Gastrocnemius medialis (tissue), 4 donors: ENCODE results near the gene MAN1C1. TPM values are rescaled to one million over a fixed set of nuclear protein-coding genes. Genes with fewer than 3 reads are reported as not detected.

Experiments
- ATAC-seq, 2 donors: fragments of 150-250 bp; one replicate each; pipeline ENCODE4 v1.9.1; 2016
- DNase-seq, 2 donors: peaks; one replicate each; pipeline ENCODE4 v3.0.0-alpha.2; 2019
- H3K27ac ChIP-seq, 4 donors: fragments of 200-600 bp; sonication (generic); 1 replicate in 1 of 4; 2 replicates in 3 of 4; pipeline ENCODE4 v1.5.1; 2016 to 2018; ENCODE audit warnings: mild to moderate bottlenecking in 2 of 4, moderate library complexity in 1 of 4
- H3K27me3 ChIP-seq, 3 donors: fragments of 200-600 bp; sonication (generic) in 2 of 3; 1 replicate in 1 of 3; 2 replicates in 2 of 3; pipeline versions ENCODE4 v1.5.1 to v1.6.0; 2016 to 2019; ENCODE audit warnings: mild to moderate bottlenecking in 1 of 3, moderate library complexity in 1 of 3
- H3K36me3 ChIP-seq, 2 donors: fragments of 200-600 bp; sonication (generic) in 1 of 2; one replicate each; pipeline ENCODE4 v1.5.1; 2017 to 2018
- H3K4me1 ChIP-seq, 2 donors: fragments of 200-600 bp; sonication (generic) in 1 of 2; one replicate each; pipeline ENCODE4 v1.5.1; 2016 to 2017; ENCODE audit warnings: mild to moderate bottlenecking in 2 of 2
- H3K4me3 ChIP-seq, 4 donors: fragments of 200-600 bp; sonication (generic) in 3 of 4; 1 replicate in 1 of 4; 2 replicates in 3 of 4; pipeline ENCODE4 v1.5.1; 2016 to 2019; ENCODE audit warnings: mild to moderate bottlenecking in 2 of 4
- H3K9me3 ChIP-seq, 3 donors: fragments of 200-600 bp; sonication (generic) in 2 of 3; 1 replicate in 1 of 3; 2 replicates in 2 of 3; pipeline ENCODE4 v1.5.1; 2016 to 2019
- POLR2A ChIP-seq, 2 donors: fragments of 450-650 bp; IDR thresholded peaks; one replicate each; pipeline ENCODE4 v1.6.1; 2017; ENCODE audit warnings: antibody characterized with exemption in 2 of 2, mild to moderate bottlenecking in 2 of 2, moderate library complexity in 2 of 2
- in situ Hi-C, 4 donors: fragments of 200-750 bp; cut with MboI; loops; one replicate each; pipeline versions ENCODE4 v1.15.0 to v1.8.0; 2017; ENCODE audit warnings: low sequenced_read_pairs in 4 of 4
- intact Hi-C: fragments of 100-400 bp; cut with DNase I; formaldehyde crosslinking; loops from one replicate; pipeline ENCODE4 v1.15.1; 2023; ENCODE audit warnings: low total_unique reads
- total RNA-seq, 4 donors: library from RNA; depleted of rRNA; stranded (reverse); fragments of >200 nt; gene quantifications; one replicate each; pipeline versions ENCODE4 v1.1.0 to v1.2.3, GENCODE V29; 2016
- TF ChIP-seq, protein P1 (sequence below), 5 experiments: fragments of 450-650 bp in 3 of 5; fragments of 200-600 bp in 2 of 5; sonication (generic) in 2 of 5; IDR thresholded peaks in 4 of 5; conservative IDR thresholded peaks in 1 of 5; 1 replicate in 4 of 5; 2 replicates in 1 of 5; pipeline ENCODE4 v1.5.1; 2016 to 2019; ENCODE audit warnings: antibody characterized with exemption in 5 of 5, mild to moderate bottlenecking in 3 of 5, moderate library complexity in 3 of 5

The MAN1C1 gene
- total RNA-seq, 4 donors from 2014 or later = 2.0 to 4.4 (median 2.5) TPM

DNA sequence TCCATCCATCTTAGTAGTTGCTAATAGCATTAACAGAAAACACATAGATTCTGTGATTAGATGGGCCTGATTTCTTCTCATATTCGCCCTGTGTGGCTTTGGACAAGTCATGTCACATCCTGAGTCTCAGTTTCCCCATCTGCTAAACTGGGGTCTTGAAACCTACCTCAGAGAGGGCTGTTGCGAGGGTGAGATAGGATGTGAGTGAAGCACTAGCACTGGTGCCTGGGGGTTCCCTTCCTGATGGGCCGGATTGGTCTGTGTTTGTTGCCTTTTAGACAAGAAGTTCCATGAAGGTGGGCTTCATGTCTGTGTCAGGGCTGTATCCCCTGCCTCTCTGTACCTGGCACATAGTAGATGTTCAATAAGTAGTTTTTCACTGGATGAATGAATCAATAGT is 3.5 kb upstream of the MAN1C1 start:
- Histone ChIP-seq H3K36me3 (no peaks in the 10 kb centered on the region), H3K9me3 (no peaks in the 10 kb centered on the region), H3K4me1 (peaks cover 7 to 8% of the 10 kb centered on the region in 2 donors), H3K4me3 (no peak overlapping the region), H3K27ac (no peak overlapping the region), H3K27me3 (no peaks in the 10 kb centered on the region)
- ATAC-seq = no peak
- TF ChIP-seq POLR2A (IDR thresholded peaks at IDR 0.05) = no peak
- TF ChIP-seq, protein P1, sequence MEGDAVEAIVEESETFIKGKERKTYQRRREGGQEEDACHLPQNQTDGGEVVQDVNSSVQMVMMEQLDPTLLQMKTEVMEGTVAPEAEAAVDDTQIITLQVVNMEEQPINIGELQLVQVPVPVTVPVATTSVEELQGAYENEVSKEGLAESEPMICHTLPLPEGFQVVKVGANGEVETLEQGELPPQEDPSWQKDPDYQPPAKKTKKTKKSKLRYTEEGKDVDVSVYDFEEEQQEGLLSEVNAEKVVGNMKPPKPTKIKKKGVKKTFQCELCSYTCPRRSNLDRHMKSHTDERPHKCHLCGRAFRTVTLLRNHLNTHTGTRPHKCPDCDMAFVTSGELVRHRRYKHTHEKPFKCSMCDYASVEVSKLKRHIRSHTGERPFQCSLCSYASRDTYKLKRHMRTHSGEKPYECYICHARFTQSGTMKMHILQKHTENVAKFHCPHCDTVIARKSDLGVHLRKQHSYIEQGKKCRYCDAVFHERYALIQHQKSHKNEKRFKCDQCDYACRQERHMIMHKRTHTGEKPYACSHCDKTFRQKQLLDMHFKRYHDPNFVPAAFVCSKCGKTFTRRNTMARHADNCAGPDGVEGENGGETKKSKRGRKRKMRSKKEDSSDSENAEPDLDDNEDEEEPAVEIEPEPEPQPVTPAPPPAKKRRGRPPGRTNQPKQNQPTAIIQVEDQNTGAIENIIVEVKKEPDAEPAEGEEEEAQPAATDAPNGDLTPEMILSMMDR (IDR thresholded peaks at IDR 0.05 in 4 of 5, conservative IDR thresholded peaks at IDR 0.05 in 1 of 5) = no peak
- in situ Hi-C loops (loop anchor here (5.0 to 25.0 kb wide), 3 partner anchors 124 to 189 kb away; partner anchors contain the start of gene SELENON (in 1 of the 4)), intact Hi-C loops (no loop called here)
- DNase-seq = no peak

DNA sequence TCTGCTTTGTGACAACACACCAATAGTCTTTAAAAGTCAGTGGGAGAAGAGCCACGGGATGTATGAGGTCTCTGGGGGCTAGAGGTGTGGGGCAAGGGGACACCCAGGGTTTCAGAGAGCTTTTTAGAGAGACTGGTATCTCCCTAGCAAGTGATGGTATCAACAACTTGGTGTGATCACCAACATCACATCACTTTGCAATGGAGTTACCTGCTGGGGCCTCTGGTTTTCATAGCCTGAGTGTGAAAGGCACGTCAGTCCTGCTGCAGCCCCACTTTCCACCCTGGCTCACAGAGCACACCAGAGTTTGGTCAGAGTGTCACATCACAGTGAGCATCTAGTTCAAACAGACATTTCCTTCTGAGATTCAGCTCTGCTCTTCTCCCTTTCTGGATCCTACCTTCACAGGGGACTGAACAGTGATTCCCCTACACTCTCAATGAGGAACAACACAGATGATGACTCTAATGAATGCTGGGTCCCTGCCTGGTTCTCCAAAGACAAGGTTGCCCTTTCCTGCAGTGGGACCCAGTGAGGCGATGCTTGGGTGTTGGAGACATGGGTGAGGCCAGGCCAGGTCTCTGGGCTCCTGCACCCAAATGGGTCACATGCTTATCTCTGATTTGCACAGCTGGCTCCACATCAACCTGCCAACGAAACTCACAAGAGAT is 2.0 kb upstream of the MAN1C1 start:
- no peaks in the 10 kb centered on the region for H3K9me3 ChIP-seq
- no peak overlapping the region for H3K4me3 ChIP-seq
- H3K4me1 ChIP-seq = peaks cover 20 to 21% of the 10 kb centered on the region in 2 donors
- DNase-seq = no peak
- H3K36me3 ChIP-seq = no peaks in the 10 kb centered on the region
- no peak for ATAC-seq
- H3K27ac ChIP-seq = no peak overlapping the region
- in situ Hi-C loops (loop anchor here (5.0 to 25.0 kb wide), 3 partner anchors 123 to 188 kb away; partner anchors contain the start of gene SELENON (in 1 of the 4)), intact Hi-C loops (no loop called here)
- H3K27me3 ChIP-seq = no peaks in the 10 kb centered on the region
- TF ChIP-seq, protein P1 (IDR thresholded peaks at IDR 0.05 in 4 of 5, conservative IDR thresholded peaks at IDR 0.05 in 1 of 5) = no peak
- no peak for TF ChIP-seq POLR2A (IDR thresholded peaks at IDR 0.05)

DNA sequence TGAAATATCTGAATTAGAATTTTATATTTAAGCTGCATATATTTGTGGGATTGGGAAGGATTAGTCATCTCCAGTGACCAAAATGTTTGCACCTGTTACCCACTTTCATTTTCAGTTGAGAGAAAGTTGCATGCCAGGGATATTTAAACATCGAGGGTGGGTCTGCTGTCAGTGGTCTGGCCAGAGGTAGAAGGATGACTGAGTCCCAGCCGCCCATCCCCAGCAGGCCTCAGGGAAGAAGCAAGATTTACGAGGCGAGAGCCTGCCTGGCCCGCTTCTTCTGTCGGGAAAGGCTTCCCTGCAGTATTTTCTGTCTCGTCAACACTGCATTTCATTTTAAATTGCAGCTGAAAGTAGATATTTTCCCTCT is 1.4 kb upstream of the MAN1C1 start:
- Histone ChIP-seq H3K27me3 (no peaks in the 10 kb centered on the region), H3K4me3 (no peak overlapping the region), H3K27ac (peak overlapping the region in 2 of 4 donors; percentile 18 to 84), H3K9me3 (no peaks in the 10 kb centered on the region), H3K4me1 (peaks cover 20 to 26% of the 10 kb centered on the region in 2 donors), H3K36me3 (no peaks in the 10 kb centered on the region)
- DNase-seq (no peak), ATAC-seq (no peak)
- TF ChIP-seq, protein P1 (IDR thresholded peaks at IDR 0.05 in 4 of 5, conservative IDR thresholded peaks at IDR 0.05 in 1 of 5) = no peak
- in situ Hi-C loops = loop anchor here in 1 of 4 donors (25.0 kb wide), 1 partner anchor 122 kb away; no protein-coding TSS in a partner anchor
- intact Hi-C loops = no loop called here

DNA sequence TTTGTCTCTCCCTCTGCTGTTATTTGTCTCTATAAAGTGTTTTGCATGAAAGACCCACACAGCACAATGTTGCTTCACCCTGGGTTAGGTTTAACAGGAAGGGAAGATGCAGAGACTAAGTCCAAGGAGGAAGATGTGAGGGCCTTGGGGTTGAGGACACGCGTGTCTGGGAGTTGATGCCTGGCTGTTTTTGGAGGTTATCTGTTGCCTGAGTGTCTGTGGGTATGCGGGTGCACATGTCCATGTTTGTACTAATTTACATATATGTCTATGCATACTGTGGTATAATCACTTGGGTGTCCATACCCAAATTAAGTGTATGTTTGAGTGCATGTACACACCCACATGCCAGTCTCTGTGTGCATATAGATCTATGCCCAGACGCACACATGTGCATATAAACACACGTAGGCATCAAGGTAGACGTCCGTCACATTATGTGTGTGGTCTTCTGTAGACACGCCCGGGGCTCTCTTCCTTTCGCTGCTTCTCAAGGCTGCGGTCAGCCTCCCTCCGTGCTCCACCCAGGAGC is 962 bp upstream of the MAN1C1 start:
- H3K4me3 ChIP-seq = peak overlapping the region; percentile 72 to 97 (median 87)
- TF ChIP-seq POLR2A (IDR thresholded peaks at IDR 0.05) = no peak
- TF ChIP-seq, protein P1 (IDR thresholded peaks at IDR 0.05 in 4 of 5, conservative IDR thresholded peaks at IDR 0.05 in 1 of 5) = no peak
- DNase-seq (no peak), ATAC-seq (peak; percentile 3 to 6)
- in situ Hi-C loops (loop anchor here in 1 of 4 donors (25.0 kb wide), 1 partner anchor 122 kb away; no protein-coding TSS in a partner anchor), intact Hi-C loops (loop anchor here (2.0 kb wide), 3 partner anchors 73 to 189 kb away; partner anchors contain the start of gene LDLRAP1)
- no peaks in the 10 kb centered on the region for H3K27me3 ChIP-seq
- no peaks in the 10 kb centered on the region for H3K9me3 ChIP-seq
- peaks cover 20 to 26% of the 10 kb centered on the region in 2 donors for H3K4me1 ChIP-seq
- no peaks in the 10 kb centered on the region for H3K36me3 ChIP-seq
- H3K27ac ChIP-seq = peak overlapping the region; percentile 81 to 92 (median 84)
